ENCODE data around the gene CELF2.

- TF ChIP-seq POLR2A (IDR thresholded peaks at IDR 0.05; ENCODE audit: extremely low read depth, insufficient read length), result no peak
- TF ChIP-seq CTCF (IDR thresholded peaks at IDR 0.05; ENCODE audit: low read depth, low read length), result no peak
Measured at GRCh38 chr10:11023009-11023953, 5.6 kb downstream of the CELF2 start.

Data from NB4 (cell line).